Measurements from ENCODE around the gene XRCC1. TPM values are rescaled to one million over a fixed set of nuclear protein-coding genes. Genes with fewer than 3 reads are reported as not detected.
"Not testable (repeated sequence)": the region's sequence is repeated elsewhere in the genome, so short reads cannot be mapped to it uniquely, and the experiment has no call there.

XRCC1 gene
- total RNA-seq, 1 experiment from 2014 or later, result 20.1 TPM

DNA sequence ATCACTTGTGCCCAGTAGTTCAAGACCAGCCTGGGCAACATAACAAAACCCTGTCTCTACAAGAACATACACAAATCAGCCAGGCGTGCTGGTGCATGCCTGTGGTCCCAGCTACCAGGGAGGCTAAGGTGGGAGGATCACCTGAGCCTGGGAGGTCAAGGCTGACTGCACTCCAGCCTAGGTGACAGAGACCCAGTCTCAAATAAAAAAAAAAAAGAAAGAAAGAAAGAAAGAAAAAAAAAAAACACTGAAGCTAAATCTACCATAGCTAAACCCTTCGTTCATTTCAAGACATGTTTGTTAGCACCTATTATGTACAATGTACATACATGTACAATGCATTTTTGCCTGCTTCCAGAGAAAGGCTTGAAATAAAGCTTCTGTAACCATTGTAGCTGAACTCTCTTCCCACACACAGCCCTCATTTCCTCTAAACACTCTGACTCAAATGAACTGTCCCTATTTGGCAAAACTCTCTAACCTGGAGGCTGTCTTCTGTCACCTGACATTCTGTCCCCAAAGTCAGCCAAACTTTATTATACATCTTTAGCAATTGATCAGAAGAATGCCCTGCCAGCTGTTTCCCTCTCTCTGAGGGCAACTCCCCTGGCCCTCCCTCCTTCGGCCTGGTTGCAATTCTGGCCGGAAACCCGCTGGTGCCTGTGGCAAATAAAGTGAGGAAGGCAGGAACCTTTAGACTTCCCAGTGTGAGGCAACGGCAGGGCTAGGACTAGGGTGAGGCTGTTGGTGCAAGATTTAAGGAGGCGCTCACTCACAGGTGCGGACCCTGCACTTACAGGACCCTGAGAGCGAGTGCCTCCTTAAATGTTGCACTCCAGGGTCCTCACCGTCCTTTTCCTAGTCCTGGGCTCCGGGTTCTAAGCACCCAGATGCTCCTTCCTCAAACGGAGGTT, 50.1 kb downstream of the XRCC1 start:
- no peak for TF ChIP-seq POLR2AphosphoS5 (IDR thresholded peaks at IDR 0.05; ENCODE audit: low read depth, low read length)
- TF ChIP-seq, protein P1, sequence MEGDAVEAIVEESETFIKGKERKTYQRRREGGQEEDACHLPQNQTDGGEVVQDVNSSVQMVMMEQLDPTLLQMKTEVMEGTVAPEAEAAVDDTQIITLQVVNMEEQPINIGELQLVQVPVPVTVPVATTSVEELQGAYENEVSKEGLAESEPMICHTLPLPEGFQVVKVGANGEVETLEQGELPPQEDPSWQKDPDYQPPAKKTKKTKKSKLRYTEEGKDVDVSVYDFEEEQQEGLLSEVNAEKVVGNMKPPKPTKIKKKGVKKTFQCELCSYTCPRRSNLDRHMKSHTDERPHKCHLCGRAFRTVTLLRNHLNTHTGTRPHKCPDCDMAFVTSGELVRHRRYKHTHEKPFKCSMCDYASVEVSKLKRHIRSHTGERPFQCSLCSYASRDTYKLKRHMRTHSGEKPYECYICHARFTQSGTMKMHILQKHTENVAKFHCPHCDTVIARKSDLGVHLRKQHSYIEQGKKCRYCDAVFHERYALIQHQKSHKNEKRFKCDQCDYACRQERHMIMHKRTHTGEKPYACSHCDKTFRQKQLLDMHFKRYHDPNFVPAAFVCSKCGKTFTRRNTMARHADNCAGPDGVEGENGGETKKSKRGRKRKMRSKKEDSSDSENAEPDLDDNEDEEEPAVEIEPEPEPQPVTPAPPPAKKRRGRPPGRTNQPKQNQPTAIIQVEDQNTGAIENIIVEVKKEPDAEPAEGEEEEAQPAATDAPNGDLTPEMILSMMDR (IDR thresholded peaks at IDR 0.05), result no peak
- TF ChIP-seq, protein P2, sequence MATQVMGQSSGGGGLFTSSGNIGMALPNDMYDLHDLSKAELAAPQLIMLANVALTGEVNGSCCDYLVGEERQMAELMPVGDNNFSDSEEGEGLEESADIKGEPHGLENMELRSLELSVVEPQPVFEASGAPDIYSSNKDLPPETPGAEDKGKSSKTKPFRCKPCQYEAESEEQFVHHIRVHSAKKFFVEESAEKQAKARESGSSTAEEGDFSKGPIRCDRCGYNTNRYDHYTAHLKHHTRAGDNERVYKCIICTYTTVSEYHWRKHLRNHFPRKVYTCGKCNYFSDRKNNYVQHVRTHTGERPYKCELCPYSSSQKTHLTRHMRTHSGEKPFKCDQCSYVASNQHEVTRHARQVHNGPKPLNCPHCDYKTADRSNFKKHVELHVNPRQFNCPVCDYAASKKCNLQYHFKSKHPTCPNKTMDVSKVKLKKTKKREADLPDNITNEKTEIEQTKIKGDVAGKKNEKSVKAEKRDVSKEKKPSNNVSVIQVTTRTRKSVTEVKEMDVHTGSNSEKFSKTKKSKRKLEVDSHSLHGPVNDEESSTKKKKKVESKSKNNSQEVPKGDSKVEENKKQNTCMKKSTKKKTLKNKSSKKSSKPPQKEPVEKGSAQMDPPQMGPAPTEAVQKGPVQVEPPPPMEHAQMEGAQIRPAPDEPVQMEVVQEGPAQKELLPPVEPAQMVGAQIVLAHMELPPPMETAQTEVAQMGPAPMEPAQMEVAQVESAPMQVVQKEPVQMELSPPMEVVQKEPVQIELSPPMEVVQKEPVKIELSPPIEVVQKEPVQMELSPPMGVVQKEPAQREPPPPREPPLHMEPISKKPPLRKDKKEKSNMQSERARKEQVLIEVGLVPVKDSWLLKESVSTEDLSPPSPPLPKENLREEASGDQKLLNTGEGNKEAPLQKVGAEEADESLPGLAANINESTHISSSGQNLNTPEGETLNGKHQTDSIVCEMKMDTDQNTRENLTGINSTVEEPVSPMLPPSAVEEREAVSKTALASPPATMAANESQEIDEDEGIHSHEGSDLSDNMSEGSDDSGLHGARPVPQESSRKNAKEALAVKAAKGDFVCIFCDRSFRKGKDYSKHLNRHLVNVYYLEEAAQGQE (IDR thresholded peaks at IDR 0.05; ENCODE audit: insufficient read depth in 1 of 2, low read depth in 2 of 2, low read length in 1 of 2), result no peak
- no peak for TF ChIP-seq TCF7L2 (IDR thresholded peaks at IDR 0.05; ENCODE audit: low read depth, low read length)
- TF ChIP-seq SIN3A (IDR thresholded peaks at IDR 0.05; ENCODE audit: borderline replicate concordance, insufficient read depth, low read depth, low read length), result no peak
- intact Hi-C loops (cut with micrococcal nuclease; ENCODE audit: unreplicated experiment), result no loop called here

GRCh38 chr19:43523696-43524095, 51.6 kb downstream of the XRCC1 start:
- DNase-seq (ENCODE audit: low read depth, low spot score); CTCF ChIA-PET; H3K27me3 ChIP-seq (ENCODE audit: control insufficient read depth, insufficient read depth, low read length); H3K9me3 ChIP-seq (ENCODE audit: control insufficient read depth, insufficient read depth, low read depth, low read length); H3K4me3 ChIP-seq (ENCODE audit: low read depth in 2 of 2, low read length in 2 of 2); POLR2A ChIA-PET; H3K4me1 ChIP-seq (ENCODE audit: control insufficient read depth, insufficient read depth, low read length); in situ Hi-C loops (cut with HindIII; ENCODE audit: low pct_unique_long_range_greater_than_20kb, low sequenced_read_pairs); BruUV-seq (replicated peaks); H3K27ac ChIP-seq (ENCODE audit: low read length); H3K36me3 ChIP-seq (ENCODE audit: control insufficient read depth, insufficient read depth, low read length); intact Hi-C loops (cut with micrococcal nuclease; ENCODE audit: unreplicated experiment); ATAC-seq: not testable (repeated sequence)

More for the DNA sequence above, 50.1 kb downstream of the XRCC1 start:
- DNase-seq (ENCODE audit: low read depth, low spot score), result no peak
- BruUV-seq (replicated peaks), result TSS peak; percentile 57
- Histone ChIP-seq H3K27ac (ENCODE audit: low read length) (peak overlapping the region; percentile 73), H3K27me3 (ENCODE audit: control insufficient read depth, insufficient read depth, low read length) (no peaks in the 10 kb centered on the region), H3K4me1 (ENCODE audit: control insufficient read depth, insufficient read depth, low read length) (peaks cover 4% of the 10 kb centered on the region; the same call in 1 of the 2 replicates), H3K36me3 (ENCODE audit: control insufficient read depth, insufficient read depth, low read length) (no peaks in the 10 kb centered on the region; the same call in 1 of the 2 replicates), H3K4me3 (ENCODE audit: low read depth in 2 of 2, low read length in 2 of 2) (peak overlapping the region; percentile 82 to 84), H3K9me3 (ENCODE audit: control insufficient read depth, insufficient read depth, low read depth, low read length) (no peaks in the 10 kb centered on the region)
- POLR2A ChIA-PET, result interaction anchor here (0.6 kb wide), 2 partner anchors 15 to 80 kb away, joined by 3 to 5 read pairs; no protein-coding TSS in a partner anchor
- in situ Hi-C loops (cut with HindIII; ENCODE audit: low pct_unique_long_range_greater_than_20kb, low sequenced_read_pairs), result no loop called here
- peak; percentile 52 for ATAC-seq
- CTCF ChIA-PET, result interaction anchor here (0.6 to 0.8 kb wide), 2 partner anchors 11 to 773 kb away, joined by 4 to 5 read pairs; no protein-coding TSS in a partner anchor

DNA sequence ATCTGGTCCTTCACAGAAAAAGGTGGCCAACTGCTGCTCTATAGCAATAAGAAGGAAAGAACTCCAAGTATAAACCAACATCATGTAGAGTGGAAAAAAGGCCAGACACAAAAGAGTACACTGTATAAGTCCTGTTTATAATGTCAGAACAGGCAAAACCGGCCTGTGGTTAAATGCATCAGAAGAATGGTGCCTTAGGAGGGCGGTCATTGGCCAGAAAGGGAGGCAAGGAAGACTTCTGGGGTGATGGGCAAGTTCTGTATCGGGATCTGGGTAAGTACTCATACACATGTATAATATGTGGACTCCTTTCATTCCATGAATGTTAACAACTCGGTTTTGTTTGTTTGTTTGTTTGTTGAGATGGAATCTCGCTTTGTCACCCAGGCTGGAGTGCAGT, 52.4 kb downstream of the XRCC1 start:
- BruUV-seq (replicated peaks), result no TSS peak
- Histone ChIP-seq H3K36me3 (ENCODE audit: control insufficient read depth, insufficient read depth, low read length) (no peaks in the 10 kb centered on the region; the same call in 1 of the 2 replicates), H3K4me3 (ENCODE audit: low read depth in 2 of 2, low read length in 2 of 2) (no peak overlapping the region), H3K27me3 (ENCODE audit: control insufficient read depth, insufficient read depth, low read length) (no peaks in the 10 kb centered on the region), H3K27ac (ENCODE audit: low read length) (no peak overlapping the region), H3K4me1 (ENCODE audit: control insufficient read depth, insufficient read depth, low read length) (peaks cover 4% of the 10 kb centered on the region; the same call in 1 of the 2 replicates), H3K9me3 (ENCODE audit: control insufficient read depth, insufficient read depth, low read depth, low read length) (no peaks in the 10 kb centered on the region)
- ChIA-PET CTCF (no interaction called here), POLR2A (no interaction called here)
- no peak for DNase-seq (ENCODE audit: low read depth, low spot score)
- in situ Hi-C loops (cut with HindIII; ENCODE audit: low pct_unique_long_range_greater_than_20kb, low sequenced_read_pairs), result no loop called here
- intact Hi-C loops (cut with micrococcal nuclease; ENCODE audit: unreplicated experiment), result no loop called here
- no peak for TF ChIP-seq TCF7L2 (IDR thresholded peaks at IDR 0.05; ENCODE audit: low read depth, low read length)
- TF ChIP-seq, protein P1 (IDR thresholded peaks at IDR 0.05), result no peak
- TF ChIP-seq SIN3A (IDR thresholded peaks at IDR 0.05; ENCODE audit: borderline replicate concordance, insufficient read depth, low read depth, low read length), result no peak
- TF ChIP-seq, protein P2 (IDR thresholded peaks at IDR 0.05; ENCODE audit: insufficient read depth in 1 of 2, low read depth in 2 of 2, low read length in 1 of 2), result no peak
- no peak for TF ChIP-seq POLR2AphosphoS5 (IDR thresholded peaks at IDR 0.05; ENCODE audit: low read depth, low read length)
- ATAC-seq, result no peak
